ENCODE results near the gene CYLD. TPM values are rescaled to one million over a fixed set of nuclear protein-coding genes. Genes with fewer than 3 reads are reported as not detected.

Gene CYLD
- total and polyA plus RNA-seq, 2 donors (not counting 3 experiments of a cell fraction or from before 2014, with no cell fraction given) = 7.4 to 21.5 TPM

- intact Hi-C loops (cut with micrococcal nuclease) (no loop called here), dilution Hi-C loops (cut with MboI; ENCODE audit: extremely low pct_ligation_motif_present, low sequenced_read_pairs) (no loop called here)
- H3K4me1 ChIP-seq (ENCODE audit: control insufficient read depth, extremely low read depth, insufficient read depth, low read length) = no peaks in the 10 kb centered on the region
- no peaks in the 10 kb centered on the region for H3K9me1 ChIP-seq (replicated peaks; ENCODE audit: control insufficient read depth, extremely low read depth, insufficient read depth, low read length)
- no peaks in the 10 kb centered on the region for H3K79me2 ChIP-seq (ENCODE audit: control insufficient read depth, insufficient read depth, low read length)
- DNase-seq (ENCODE audit: low read depth, low spot score) (no peak), FAIRE-seq (no peak)
- ChIA-PET CTCF (no interaction called here), POLR2A (no interaction called here)
- no peak for TF ChIP-seq CTCF (IDR thresholded peaks at IDR 0.05; ENCODE audit: extremely low read depth in 1 of 2, insufficient read depth in 1 of 2, low read depth in 1 of 2, low read length in 2 of 2)
- no peak for TF ChIP-seq MAX (IDR thresholded peaks at IDR 0.05; ENCODE audit: insufficient read depth, insufficient read length)
- TF ChIP-seq JUN (IDR thresholded peaks at IDR 0.05; ENCODE audit: borderline replicate concordance, insufficient read depth, insufficient read length, low read depth) = no peak
- no peak overlapping the region for H3K9ac ChIP-seq (replicated peaks; ENCODE audit: extremely low read depth, insufficient read depth, low read length)
- no peaks in the 10 kb centered on the region for H3K27me3 ChIP-seq (ENCODE audit: control insufficient read depth in 2 of 2, insufficient read depth in 2 of 2, low read length in 2 of 2)
- no peak overlapping the region for H3K4me2 ChIP-seq (ENCODE audit: insufficient read depth, low read length)
- no peaks in the 10 kb centered on the region for H3K36me3 ChIP-seq (ENCODE audit: control insufficient read depth in 2 of 2, extremely low read depth in 1 of 2, insufficient read depth in 2 of 2, low read length in 2 of 2)
- no peak overlapping the region for H2AFZ ChIP-seq (ENCODE audit: low read depth, low read length)
- H3K9me3 ChIP-seq (replicated peaks; ENCODE audit: control insufficient read depth, insufficient read depth, low read length) = no peaks in the 10 kb centered on the region
- H3K4me3 ChIP-seq (replicated peaks in 1 of 3; ENCODE audit: insufficient read depth in 1 of 3, low read depth in 1 of 3, low read length in 3 of 3) = no peak overlapping the region
- BruUV-seq (replicated peaks) = no TSS peak
- H4K20me1 ChIP-seq (replicated peaks; ENCODE audit: control insufficient read depth, extremely low read depth, insufficient read depth, low read length) = no peaks in the 10 kb centered on the region
- no peak overlapping the region for H3K27ac ChIP-seq (ENCODE audit: insufficient read depth, low read depth, low read length)
These were observed 105.3 kb downstream of the CYLD start for GRCh38 chr16:50847166-50847565.

GRCh38 chr16:50848755-50849514 is 107.0 kb downstream of the CYLD start:
- no peak overlapping the region for H3K27ac ChIP-seq (ENCODE audit: insufficient read depth, low read depth, low read length)
- no TSS peak for BruUV-seq (replicated peaks)
- H3K4me3 ChIP-seq (replicated peaks in 1 of 3; ENCODE audit: insufficient read depth in 1 of 3, low read depth in 1 of 3, low read length in 3 of 3) = no peak overlapping the region
- no peaks in the 10 kb centered on the region for H4K20me1 ChIP-seq (replicated peaks; ENCODE audit: control insufficient read depth, extremely low read depth, insufficient read depth, low read length)
- ChIA-PET CTCF (no interaction called here), POLR2A (no interaction called here)
- dilution Hi-C loops (cut with MboI; ENCODE audit: extremely low pct_ligation_motif_present, low sequenced_read_pairs) (no loop called here), intact Hi-C loops (cut with micrococcal nuclease) (no loop called here)
- TF ChIP-seq POLR2AphosphoS5 (IDR thresholded peaks at IDR 0.05; ENCODE audit: insufficient read depth, low read depth, low read length) (no peak), MYC (IDR thresholded peaks at IDR 0.05; ENCODE audit: low read depth, low read length) (no peak), GATA2 (IDR thresholded peaks at IDR 0.05; ENCODE audit: insufficient read depth, insufficient read length, low read depth, low read length) (no peak), JUN (IDR thresholded peaks at IDR 0.05; ENCODE audit: borderline replicate concordance, insufficient read depth, insufficient read length, low read depth) (no peak), POLR2A (IDR thresholded peaks at IDR 0.05; ENCODE audit: low read depth, low read length) (no peak), FOS (IDR thresholded peaks at IDR 0.05; ENCODE audit: borderline replicate concordance, insufficient read depth, low read length) (no peak), MAX (IDR thresholded peaks at IDR 0.05; ENCODE audit: insufficient read depth, insufficient read length) (no peak), CTCF (IDR thresholded peaks at IDR 0.05; ENCODE audit: extremely low read depth in 1 of 2, insufficient read depth in 1 of 2, low read depth in 1 of 2, low read length in 2 of 2) (no peak), EZH2 (IDR thresholded peaks at IDR 0.05; ENCODE audit: borderline replicate concordance, low read depth, low read length, severe bottlenecking) (no peak)
- no peak for FAIRE-seq
- no peaks in the 10 kb centered on the region for H3K79me2 ChIP-seq (ENCODE audit: control insufficient read depth, insufficient read depth, low read length)
- no peak overlapping the region for H3K9ac ChIP-seq (replicated peaks; ENCODE audit: extremely low read depth, insufficient read depth, low read length)
- no peaks in the 10 kb centered on the region for H3K27me3 ChIP-seq (ENCODE audit: control insufficient read depth in 2 of 2, insufficient read depth in 2 of 2, low read length in 2 of 2)
- H3K9me1 ChIP-seq (replicated peaks; ENCODE audit: control insufficient read depth, extremely low read depth, insufficient read depth, low read length) = no peaks in the 10 kb centered on the region
- H2AFZ ChIP-seq (ENCODE audit: low read depth, low read length) = no peak overlapping the region
- no peaks in the 10 kb centered on the region for H3K9me3 ChIP-seq (replicated peaks; ENCODE audit: control insufficient read depth, insufficient read depth, low read length)
- no peak overlapping the region for H3K4me2 ChIP-seq (ENCODE audit: insufficient read depth, low read length)
- DNase-seq (ENCODE audit: low read depth, low spot score) = no peak
- H3K36me3 ChIP-seq (ENCODE audit: control insufficient read depth in 2 of 2, extremely low read depth in 1 of 2, insufficient read depth in 2 of 2, low read length in 2 of 2) = no peaks in the 10 kb centered on the region
- H3K4me1 ChIP-seq (ENCODE audit: control insufficient read depth, extremely low read depth, insufficient read depth, low read length) = no peaks in the 10 kb centered on the region

Data from endothelial cell of umbilical vein (primary cell).